ENCODE measurements around the gene CKLF.
"Not testable (repeated sequence)": the region's sequence is repeated elsewhere in the genome, so short reads cannot be mapped to it uniquely, and the experiment has no call there.

The CKLF gene

DNA sequence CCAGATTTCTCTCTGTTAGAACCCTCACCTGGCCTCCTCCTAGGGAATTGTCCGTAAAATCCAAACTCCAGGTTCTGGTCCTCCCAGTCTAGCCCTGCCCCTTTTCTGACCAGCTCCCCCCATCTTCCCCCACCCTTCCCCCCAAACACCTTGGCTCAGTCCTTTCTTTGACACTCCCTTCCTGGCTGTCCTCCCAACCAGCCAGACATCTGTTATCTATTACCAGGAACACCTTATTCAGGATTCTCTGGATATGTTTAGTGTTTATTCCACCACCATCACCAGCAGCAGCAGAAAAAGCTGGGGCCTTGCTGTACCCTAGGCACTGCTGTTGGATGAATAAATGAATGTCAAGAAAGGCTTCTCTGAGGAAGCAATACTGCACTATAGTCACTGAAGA, 48.1 kb downstream of the CKLF start:
- no peak for DNase-seq

DNA sequence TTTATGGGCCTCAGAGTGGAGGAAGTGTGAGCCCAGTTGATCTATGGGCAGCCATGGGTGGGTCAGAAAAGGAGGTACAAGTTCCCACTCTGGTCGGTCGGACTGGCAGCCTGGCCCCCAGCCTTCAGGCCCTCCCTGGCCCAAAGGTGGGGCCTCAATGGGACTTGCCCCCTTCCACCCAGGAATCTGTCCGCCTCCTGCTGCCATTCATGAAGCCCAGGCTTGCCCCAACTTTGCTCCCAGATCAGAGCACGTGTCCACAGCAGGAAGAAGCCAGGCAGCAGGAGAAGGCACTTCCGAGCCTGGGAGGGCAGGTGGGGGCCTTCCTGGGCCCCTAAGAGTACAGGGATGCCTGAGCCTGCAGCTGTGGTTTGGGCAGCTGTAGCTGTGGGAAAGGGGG, 49.1 kb downstream of the CKLF start:
- DNase-seq: no peak

DNA sequence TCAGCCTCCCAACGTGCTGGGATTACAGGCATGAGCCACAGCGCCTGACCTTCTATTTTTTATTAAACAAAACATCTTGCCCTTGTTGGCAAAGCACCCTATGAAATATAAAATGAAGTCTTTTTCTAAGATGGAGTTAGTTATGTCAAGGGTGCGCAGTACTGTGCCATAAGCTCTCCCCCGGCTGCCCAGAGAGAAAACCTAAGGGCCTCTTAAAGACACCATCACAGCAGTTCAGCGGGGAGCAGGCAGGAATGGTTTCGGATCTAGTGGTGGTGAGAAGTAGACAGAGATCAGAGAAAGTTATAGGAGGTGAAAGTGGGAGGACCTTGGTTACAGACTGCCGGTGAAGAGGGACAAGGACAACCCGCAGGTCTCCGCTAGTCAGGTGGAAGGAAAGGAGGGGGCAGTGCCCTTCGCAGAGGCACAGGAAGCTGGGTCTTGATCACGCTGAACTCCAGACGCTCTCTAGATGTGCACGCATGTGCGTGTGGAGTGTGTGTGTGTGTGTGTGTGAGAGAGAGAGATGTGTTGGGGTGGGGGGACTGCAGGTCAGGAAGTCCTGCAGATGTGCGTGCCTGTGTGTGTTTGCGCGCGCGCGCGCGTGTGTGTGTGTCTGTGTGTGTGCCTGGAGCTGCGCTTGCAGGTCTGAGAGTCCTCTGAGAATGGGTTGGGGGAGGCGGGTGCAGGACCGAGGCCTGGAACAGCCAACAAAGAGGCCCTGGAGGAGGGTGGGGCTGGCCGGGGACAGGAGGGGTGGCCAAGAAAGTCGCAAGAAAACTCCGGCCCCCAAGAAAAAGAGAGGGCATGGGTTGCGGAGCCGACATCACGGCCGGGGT, 51.4 kb downstream of the CKLF start:
- peak; percentile 17 to 52 for DNase-seq

DNA sequence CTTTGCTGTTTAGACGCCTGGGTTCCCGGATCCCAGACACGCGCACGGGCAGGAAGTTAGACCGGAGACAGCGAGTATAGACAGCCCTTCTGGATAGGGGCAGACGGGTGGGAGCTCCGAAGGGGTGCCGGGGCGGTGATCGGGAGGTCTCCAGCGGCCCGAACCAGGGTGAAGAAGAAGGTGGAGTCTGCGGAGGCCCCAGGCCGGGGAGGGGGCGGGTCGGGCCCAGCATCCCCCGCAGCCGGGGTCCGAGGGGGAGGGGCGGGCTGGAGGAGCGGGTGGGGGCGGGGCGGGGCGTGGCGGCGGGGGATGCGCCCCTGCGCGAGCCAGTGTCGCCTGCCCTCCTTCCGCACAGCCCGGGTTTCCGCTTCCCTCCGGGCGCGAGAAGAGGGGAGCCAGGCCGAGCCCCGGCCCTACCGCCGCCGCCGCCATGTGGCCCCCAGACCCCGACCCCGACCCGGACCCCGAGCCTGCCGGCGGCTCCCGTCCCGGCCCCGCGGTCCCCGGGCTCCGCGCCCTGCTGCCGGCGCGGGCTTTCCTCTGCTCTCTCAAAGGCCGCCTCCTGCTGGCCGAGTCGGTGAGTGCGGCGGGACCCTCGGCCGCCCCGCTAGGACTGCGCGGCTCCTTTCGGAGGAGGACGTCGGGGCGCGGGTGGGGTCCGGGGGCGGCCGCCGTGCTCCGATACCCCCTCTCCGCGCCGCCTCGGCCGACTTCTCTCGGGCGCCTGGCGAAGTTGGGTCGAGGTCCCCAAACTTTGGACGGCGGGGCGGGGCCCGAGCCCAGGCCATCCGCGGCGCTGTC, 52.2 kb downstream of the CKLF start, which contains the start of gene CMTM3:
CMTM3 (plus strand) TSS at position 329 of the 801 bp plus-strand sequence; CDS start at position 431, 102 bp downstream.
- DNase-seq: peak; percentile 10 to 38

DNA sequence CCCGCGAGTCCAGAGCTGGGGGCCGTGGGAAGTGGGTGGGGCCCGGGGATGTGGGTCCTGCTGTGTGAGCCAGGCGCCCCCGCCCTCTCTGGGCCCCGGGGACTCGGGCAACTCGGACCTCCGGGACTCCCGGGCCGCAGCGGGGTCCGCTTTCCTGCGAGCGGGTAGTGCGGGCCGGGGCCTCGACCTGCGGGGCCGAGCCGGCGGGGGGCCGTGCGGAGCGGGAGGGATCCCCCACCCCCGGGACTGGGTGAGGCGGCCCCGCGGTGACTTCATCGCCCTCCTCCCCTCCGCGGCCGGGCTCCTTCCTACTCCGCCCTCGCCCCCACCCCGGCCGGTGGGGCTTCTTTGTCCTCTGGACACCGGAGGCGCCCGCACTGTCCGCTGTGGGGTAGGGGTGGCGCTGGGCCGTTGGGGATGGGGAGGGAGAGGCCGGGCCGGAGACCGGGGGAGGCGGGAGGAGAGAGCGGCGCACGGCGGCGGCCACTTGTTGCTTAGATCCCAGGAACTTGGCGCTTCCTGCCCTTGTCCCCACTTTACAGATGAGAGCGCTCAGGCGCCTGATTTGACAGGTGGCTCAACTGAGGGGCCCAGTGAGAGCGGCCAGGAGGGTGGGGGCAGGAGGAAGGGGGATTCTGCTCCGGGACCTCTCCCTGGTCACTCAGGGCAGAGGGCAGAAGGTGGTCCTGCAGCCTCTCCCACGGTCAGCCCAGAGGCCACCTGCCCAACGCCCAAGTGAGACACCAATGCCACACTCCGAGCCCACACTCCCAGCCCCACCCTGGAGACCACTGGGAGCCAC, 53.0 kb downstream of the CKLF start:
- no peak for DNase-seq

DNA sequence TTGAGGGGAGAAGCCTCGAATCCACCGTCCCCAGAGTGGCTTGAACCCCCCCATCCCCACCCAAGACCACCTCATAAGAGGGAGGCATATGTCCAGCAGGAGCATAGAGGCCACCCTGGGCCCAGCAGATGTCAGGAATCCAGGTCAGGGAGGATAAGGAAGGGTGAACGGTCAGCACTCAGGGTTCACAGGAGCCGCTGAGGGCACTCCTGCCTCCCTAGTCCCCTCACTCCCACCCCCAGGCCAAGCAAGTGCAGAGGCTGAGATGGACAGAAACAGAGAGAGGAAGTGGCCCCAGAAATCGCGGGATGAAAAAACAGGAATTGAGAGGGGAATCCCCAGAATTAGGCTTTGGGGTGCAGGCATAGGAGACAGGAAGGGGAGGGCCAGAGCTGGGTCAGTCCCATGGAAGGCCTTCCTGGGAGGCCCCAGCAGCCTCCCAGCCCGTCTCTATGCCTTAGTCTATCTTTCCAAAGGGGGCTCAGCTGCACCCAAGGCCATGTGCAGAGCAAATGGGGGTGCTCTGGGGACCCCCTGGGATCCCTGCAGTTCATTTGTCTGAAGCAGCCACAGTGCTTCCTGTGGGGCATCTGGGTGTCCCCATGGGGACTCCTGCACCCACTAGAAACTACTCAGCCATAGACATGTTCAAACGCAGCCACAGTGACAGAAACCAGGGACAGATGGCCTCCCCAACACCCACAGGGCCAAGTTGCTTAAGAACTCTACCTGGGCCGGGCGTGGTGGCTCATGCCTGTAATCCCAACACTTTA, 53.8 kb downstream of the CKLF start:
- DNase-seq: no peak

DNA sequence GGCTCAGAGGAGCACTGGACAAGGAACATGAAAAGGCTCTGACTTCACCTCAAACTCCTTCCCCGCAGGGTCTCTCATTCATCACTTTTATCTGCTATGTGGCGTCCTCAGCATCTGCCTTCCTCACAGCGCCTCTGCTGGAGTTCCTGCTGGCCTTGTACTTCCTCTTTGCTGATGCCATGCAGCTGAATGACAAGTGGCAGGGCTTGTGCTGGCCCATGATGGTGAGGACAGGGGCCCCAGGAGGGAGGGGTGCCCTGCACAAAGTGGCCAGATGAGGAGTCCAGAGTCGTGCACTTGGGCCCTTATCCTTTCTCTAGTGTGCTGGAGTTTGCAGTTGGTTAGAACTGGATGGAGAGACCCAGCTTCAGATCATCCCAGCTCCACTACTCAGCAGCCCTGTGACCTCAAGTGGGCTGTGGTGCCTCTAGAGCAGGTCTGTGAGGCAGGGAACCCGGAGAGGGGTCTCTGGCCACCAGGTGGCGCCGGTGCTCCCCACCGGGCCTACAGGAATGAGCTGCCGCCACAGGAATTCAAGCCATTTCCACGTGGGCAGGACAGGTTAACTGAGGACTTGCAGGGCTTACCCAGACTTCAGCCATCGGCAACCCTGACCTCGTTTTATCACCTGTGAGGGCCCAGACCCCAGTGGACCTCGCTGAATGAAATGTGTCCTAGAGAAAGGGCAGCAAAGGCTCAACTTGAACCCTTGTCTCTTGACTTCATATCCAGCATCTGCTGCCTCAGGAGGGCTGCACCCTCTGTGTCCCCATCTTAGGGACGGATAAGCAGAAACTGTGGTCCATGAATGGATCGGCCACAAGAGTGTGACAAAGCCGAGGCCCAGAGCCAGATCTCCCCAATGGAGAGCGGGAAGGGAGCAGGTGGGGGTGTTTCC, 56.1 kb downstream of the CKLF start:
- DNase-seq: peak; percentile 35 to 53

DNA sequence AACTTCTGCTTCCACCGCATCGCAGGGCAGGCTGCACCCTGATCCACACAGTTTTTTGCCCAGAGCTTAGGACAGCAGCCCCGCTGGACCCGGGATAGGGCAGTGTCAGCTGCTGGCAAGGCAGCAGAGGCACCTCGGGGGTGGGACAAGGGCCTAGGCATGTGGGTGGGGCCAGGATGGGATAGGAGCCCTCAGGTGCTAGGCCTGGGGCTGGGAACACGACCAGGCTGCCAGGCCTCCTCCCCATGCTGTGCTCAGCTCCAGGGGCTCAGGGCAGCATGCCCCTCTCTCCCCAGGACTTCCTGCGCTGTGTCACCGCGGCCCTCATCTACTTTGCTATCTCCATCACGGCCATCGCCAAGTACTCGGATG, 56.7 kb downstream of the CKLF start:
- no peak for DNase-seq

DNA sequence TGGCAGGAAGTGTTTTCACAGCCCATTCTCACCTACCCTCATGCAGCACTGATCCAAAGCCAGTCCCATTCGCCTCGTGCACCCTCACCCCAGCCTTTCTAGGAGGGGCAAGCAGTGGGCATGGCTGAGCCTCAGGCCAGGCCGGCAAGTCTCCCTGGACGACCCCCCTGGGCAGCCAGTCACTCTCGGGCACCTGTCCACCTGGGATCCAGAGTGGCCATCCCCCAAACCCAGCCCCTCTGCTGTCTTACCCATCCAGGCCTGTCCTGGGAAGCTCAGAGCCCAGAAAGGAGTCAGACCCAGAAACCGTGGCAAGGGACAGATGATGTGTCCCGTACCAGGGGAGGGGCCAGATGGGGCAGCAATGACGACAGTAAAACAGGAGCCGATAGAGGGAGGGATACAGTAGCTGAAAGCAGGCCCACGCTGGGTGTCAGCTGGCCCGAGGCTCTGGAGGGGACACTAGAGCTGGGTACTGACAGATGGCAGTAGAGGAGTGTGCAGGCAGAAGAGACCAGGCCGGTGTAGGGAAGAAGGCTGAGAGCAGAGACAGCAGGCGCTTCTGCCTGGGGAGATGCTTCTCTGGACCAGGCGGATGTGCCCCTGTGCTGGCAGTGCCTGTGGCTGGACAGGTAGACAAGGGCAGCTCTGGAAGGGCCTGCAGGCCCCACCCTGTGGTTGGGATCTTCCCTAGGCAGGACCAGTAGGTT, 57.9 kb downstream of the CKLF start:
- DNase-seq: no peak

DNA sequence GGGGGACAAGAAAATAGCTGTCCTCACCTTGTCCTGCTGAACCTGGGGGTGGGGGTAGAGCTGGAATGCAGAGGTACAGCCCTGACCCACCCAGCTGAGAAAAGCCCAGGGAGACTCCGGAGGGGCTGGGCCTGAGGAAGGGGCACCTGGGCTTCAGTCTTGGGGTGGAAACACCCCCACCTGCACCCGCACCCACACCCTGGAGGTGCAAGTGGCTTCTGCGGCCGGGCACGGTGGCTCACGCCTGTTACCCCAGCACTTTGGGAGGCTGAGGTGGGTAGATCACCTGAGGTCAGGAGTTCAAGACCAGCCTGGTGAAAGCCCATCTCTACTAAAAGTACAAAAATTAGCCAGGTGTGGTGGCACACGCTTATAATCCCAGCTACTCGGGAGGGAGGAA, 59.5 kb downstream of the CKLF start:
- DNase-seq: not testable (repeated sequence)

DNA sequence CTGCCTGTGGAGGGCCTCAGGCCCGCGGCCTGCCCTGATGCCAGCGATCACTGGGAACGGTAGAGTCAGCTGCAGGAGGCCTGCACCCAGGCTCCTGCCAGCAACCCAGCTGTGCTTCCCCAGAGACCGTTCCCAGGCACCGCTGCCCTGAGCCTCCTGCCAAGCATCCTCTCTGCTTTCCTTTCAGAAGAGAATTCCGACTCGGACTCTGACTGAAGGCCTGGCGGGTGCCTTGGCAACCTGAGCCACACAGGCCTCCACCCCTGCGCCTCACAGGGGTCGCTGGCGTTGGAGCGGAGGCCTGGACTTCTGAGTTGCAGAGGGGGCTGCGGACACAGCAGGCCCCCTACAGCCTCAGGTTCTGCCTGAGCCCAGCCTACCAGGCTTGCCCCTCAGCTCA, 60.0 kb downstream of the CKLF start:
- DNase-seq: no peak

DNA sequence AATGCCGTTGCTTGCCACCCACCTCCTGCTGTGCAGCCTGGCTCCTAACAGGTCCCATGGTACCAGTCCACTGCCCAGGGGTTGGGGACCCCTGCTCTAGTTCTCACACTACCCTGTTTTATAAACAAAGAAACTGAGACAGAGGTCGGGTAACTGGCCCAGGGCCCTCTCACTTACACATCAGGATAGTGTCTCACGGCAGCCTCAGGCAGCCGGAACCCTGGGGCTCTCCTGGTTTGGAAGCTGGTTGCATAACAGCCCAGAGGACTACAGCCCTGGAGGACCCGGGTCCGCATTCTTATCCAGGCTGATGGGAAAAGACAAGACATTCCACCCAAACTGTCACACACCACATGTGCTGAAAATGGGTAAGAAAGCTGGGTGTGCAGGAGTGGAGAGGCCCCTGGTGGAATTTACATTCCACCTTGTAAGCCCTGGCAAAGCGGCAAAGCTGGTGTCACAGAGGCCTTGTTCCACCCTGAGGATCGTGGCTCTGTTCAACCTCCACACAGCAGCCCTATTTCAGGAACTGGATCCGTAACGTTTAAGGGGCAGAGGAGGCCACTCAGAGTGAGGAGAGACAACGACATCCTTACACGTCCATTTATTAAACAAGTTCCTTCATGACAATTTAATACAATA, 61.9 kb downstream of the CKLF start:
- no peak for DNase-seq

Measured in NCI-H2081 (cell line).